GM19239 (cell line): ENCODE results near the gene MTNR1A.

Experiments
- DNase-seq: peaks from one replicate; pipeline ENCODE4 v3.0.0; 2011; ENCODE audit warnings: low spot score; ENCODE audit not compliant: insufficient read length
- FAIRE-seq: peaks from 2 replicates; lab custom pipeline; 2011; peaks lifted over from hg19 to GRCh38; lab: Jason Lieb, UNC

Gene MTNR1A

DNA sequence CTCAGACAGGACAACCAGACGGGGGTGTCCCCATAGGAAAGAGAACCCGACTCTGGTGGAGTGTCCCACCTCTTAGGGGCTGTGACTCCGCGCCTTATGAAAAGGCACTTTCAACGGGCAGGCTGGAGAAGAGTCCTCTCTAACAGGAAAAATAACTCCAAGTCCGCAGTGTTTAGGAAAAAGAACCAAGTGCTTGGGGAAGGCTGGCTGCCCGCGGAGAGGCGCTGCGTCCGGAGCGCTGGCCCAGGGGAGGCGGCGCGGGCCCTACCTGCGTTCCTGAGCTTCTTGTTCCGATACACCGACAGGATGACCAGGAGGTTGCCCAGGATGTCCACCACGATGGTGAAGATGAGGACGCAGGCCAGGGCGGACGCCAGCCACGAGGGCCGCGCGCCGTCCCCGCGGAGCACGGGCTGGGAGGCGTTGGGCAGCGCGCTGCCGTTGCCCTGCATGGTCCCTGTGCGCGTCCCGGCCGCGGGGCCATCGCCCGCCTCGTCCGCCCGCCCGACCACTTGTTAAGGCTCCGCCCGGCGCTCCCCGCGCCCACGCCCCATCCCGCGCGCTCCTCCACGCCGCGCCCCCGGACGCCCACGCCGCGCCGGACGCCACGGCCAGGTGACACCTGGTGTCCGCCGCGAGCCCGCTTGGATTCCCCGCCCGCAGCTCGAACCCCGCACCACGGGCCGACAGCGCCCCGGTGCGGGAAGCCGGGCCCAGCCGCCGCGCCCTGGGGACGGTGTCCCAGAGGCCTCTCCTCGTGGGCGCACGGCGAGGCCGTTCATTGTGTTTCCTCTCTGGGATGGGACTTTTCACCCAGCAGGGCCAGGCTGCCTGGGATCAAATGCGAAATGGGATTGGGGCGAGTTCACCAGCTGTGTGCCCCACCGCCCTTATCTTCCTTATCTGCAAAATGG lies at the start of gene MTNR1A:
TSS of gene MTNR1A (minus strand) at position 654 of the 914 bp plus-strand sequence. CDS start at position 452, 202 bp downstream.
- FAIRE-seq (no peak), DNase-seq (no peak)

DNA sequence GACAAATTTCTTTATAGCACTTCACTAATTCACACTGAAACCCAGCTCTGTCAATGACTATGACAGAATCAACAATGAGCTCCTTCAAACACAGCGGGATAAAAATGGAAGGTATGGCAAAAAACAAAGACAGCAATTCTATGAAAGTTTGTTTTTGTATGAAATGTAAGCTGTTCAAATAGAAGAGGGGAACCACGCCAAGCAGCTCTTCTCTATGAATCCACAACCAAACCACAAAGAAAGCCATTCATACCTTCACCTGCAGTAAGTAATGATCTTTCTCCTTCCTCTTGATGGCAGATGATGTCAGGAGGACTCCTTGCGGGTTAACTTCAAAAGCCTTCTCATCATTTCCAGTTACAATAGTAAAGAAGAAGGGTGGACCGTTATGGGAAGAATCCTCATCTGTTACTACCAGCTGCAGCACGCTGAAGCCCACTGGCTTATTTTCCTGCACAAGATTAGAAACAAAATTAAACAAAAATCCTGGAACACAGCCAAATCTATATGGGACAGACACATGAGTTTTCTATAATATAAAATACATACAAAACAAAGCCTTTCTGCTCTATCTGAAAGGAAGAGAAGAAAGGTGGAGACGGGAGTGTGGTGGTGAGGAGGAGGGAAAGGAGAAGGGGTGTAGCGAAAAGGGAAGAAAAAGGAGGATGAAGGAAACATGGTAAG lies 48.9 kb upstream of the MTNR1A start:
- FAIRE-seq: no peak
- DNase-seq: no peak

GRCh38 chr4:186602978-186603377 lies 47.6 kb upstream of the MTNR1A start:
- DNase-seq (no peak), FAIRE-seq (no peak)

DNA sequence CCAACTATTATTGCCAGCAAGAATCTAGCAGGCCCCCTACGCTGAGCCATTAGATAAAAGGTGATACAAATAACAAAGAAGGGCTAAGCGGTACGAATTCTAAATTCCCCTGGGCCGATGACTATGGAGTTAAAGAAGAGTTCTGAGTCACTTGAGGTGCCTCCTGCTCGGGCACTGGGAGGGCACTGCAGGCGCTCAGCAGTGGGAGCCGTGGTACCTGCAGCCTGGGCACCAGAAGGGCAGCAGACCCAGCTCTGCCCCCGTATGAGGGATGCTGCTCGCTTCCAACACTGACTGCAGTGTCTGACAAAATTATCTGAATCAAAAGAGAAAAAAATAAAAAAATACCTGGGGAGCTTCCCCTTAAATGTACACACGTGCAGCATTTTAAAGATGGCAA lies 44.1 kb upstream of the MTNR1A start:
- no peak for FAIRE-seq
- no peak for DNase-seq

- no peak for DNase-seq
- FAIRE-seq: no peak
These were observed 43.3 kb upstream of the MTNR1A start for GRCh38 chr4:186598686-186599085.

DNA sequence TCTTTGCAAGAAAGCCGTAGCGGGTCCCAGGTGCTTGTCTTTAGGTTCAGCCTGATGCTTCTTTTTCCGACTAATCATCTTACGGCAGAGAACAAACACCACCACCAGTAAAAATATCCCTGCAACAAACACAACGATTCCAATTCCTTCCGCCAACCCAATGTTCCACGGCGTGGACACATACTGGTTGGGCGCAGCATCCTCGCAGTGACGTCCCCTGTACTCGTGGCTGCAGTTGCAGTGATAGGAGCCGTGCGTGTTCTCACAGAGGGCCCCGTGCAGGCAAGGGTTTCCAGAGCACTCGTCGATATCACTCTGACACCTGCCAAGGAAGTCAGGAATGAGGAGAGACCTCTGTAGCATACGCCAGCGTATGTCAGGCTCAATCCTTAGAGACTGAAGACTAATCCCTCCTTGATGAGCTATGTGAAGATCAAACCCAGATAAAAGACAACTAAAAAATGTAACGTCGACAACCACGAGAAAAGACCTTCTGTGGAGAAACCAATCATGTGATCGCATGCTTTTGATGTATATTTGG lies 41.6 kb upstream of the MTNR1A start:
- DNase-seq (no peak), FAIRE-seq (no peak)

DNA sequence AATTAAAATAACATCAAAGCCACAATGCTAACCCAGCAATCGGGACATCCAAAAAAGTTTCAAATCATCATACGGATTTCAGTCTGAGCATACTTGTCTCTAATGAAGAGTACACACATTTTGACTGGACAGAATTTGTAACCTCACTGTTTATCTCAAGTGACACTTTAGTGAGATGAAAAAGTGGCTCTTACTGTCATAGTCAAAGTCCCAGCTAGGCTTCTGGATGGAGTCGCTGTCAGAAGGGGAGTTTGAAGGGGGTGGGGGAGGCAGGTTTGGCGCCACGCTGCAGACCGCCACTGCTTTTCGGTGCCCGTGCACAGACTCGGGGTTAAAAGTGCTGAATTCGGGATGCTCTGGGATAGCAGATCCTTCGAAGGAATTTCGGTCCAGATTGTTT lies 41.0 kb upstream of the MTNR1A start:
- DNase-seq: no peak
- FAIRE-seq: no peak

DNA sequence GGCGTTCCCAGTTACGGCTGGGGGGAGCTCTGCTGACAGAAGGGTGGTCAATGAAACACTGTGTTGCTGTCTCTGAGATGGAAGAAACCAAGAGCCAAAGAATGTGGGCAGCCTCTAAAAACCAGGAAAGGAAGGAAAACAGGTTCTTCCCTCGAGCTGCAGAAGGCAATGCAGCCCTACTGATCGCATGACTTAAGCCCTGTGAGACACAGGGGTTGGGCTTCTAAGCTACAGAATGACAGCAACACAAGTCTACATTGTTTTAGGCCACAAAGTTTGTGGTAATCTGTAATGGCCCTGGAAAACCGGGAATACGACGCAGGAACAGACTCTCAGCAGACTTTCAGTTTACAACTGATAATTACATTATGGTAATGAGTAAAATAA lies 38.2 kb upstream of the MTNR1A start:
- DNase-seq: no peak
- FAIRE-seq: no peak

DNA sequence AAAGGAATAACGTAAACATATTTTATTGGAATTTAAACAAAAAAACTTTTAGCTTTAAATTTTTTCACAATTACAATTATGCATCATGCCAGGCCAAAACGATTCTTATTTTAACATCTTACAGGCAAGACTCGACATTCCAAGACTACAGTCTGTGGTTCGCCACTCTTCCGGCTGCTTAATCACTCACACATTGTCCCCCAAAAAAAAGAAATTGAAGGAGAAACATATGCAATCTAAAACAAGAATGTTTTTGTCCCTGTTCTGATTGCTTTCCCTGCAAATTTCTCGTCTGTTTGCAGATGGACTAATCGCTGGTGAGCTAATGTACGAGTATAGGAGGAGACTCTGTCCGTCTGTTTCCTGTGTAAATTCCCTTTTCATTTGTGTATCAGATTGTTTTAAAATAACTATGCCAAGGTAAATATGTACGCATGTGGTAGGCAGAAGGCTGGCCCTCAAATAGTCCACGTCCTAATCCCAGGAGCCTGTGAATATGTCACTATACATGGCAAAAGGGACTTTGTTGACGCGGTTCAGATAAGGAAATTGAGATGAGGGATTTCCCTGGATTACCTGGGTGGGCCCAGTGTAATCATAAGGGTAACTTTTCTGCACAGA lies 37.7 kb upstream of the MTNR1A start:
- no peak for DNase-seq
- FAIRE-seq: no peak

- no peak for FAIRE-seq
- no peak for DNase-seq
These were observed 37.1 kb upstream of the MTNR1A start for GRCh38 chr4:186592445-186592844.

- FAIRE-seq (no peak), DNase-seq (no peak)
These were observed 36.3 kb upstream of the MTNR1A start for GRCh38 chr4:186591651-186592050.

DNA sequence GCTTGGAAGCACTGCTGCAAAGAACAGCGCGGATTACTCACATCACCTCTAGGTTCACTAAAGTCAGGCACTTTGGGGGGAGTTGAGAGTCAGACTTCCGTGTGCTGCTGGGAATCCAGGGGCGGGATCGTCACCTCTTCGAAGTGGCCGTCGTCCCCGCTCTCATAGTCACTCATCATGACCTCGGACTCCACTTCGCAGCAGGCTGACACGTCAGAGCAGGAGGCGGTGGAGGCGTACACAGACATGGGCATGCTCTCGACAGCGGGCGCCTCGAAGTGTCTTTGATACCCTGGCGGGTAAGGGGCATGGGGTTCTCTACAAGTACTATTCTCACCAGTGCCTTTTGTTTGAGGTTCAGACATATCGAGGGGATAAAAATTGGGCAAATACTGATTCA lies 33.1 kb upstream of the MTNR1A start:
- FAIRE-seq (no peak), DNase-seq (no peak)

DNA sequence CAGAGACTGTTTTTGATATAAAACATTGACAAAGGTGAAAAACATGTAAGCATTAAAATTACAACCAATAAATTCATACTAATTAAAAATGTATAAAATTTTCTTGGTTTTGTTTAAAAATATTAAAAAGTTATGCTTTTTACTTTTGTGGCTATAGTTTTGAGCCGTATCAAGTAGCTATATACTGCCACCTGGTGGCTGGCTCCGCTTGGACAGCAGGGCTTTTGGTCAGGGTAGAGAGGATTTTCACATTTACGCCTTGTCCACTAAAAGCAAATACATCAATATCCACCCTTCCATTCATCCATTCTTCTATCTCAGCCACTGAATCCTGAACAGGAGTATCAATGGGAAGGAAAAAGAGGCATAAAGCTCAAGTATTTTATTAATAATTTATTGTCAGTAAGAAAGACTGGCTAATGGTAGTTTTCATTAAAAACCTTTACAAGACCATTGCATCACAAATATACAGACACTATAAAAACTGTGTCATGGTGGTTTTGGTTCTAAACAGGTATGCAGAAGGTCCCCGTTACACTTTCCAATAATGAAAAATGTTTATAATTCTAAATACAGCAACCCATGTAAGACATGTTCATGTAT lies 32.1 kb upstream of the MTNR1A start:
- peak; percentile 39 for DNase-seq
- no peak for FAIRE-seq

DNA sequence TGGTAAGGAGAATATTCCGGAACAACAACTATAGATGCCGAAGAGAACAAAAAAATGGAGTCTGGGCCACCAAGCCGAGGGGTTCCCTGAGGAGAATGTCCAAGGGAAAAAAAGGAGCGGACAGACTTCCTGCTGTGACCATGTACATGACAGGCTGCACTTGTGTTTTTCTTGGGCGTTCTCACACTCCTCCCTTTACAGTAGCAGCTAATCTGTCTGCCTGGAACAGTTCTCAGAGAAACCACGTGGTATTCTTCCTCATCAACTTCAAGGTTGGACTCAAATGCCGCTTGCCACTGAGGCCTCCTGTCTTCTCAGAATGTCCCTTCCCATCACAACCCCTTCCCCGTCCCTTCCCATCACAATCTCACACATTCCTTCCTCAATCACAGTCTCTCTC lies 30.8 kb upstream of the MTNR1A start:
- no peak for FAIRE-seq

GRCh38 chr4:186584912-186585311 lies 29.5 kb upstream of the MTNR1A start:
- no peak for DNase-seq
- FAIRE-seq: no peak

More for the DNA sequence above, 30.8 kb upstream of the MTNR1A start:
- DNase-seq: no peak

GRCh38 chr4:186581421-186581820 lies 26.1 kb upstream of the MTNR1A start:
- DNase-seq (no peak), FAIRE-seq (no peak)

- FAIRE-seq: no peak
- no peak for DNase-seq
These were observed 25.3 kb upstream of the MTNR1A start for GRCh38 chr4:186580669-186581068.

DNA sequence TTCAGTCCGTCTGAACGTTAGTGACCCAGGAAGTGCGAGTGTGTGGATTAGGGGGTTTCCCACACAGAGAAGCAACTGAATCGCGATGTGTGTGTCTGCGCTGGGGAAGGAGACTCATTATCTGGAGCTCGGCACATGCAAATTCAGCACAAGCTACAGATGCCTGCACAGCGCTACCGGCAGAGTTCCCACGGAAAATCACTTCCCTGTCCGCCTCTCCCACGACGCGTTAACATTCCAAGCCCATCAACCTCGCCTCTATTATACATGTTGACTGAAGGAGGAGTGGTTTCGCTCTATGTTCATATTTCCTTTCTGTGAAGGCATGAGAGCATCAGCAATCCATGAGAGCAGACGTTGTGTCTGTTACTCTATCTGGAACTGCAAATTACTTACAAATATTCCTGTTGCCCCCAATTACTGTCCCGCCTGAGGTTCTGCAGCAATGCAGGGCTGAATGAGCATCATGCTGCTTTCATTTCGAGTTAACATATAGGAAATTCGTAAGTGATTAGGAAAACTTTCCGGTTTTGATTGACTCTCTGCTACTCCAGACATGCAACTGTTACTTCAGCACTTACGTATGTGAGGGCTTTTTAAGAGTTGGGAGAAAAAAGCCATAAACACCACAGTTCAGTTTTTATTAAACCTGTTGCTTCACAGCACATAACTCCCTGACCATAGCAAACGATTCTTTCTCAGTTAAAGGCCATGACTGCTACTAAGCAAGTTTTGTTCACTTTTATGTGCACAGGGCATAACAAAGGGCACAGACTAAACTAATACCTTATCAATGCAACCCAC lies 15.0 kb upstream of the MTNR1A start:
- DNase-seq (no peak), FAIRE-seq (no peak)

GRCh38 chr4:186569533-186570192 lies 14.3 kb upstream of the MTNR1A start:
- FAIRE-seq: no peak
- DNase-seq: no peak
